ENCODE measurements around the gene GPLD1.

The GPLD1 gene

DNA sequence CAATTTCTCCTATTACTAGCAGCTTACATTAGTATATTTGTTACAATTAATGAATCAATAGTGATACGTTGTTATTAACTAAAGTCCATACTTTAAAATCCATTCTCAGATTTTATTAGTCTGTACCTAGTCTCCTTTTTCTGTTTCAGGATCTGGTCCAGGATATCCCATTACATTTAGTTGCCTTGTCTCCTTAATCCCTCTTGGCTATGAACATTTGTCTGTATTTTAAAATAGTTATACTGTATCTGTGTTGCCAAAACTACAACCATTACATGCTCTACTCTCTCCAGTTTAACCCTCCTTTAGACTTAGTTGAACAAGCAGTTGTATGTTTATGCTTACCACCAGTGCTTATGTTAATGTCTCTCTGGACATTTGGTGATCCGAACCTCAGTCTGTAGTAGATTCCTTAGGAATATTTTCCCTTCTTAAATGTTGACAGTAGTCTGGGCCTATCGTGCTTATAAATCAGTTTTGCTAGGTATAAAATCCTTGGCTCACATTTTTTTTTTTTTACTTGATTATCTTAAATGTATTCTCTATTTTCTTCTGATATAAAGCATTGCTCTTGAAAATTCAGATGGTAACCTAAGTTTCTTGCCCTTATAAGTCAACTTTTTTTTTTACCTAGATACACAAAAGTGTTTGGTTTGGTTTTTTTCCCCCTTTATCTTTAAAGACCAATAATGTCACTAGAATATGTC lies 17.6 kb upstream of the GPLD1 start:
- no peak for TF ChIP-seq CTCF (IDR thresholded peaks at IDR 0.05; ENCODE audit: extremely low read depth, missing control alignments)
- DNase-seq (ENCODE audit: low spot score): no peak

DNA sequence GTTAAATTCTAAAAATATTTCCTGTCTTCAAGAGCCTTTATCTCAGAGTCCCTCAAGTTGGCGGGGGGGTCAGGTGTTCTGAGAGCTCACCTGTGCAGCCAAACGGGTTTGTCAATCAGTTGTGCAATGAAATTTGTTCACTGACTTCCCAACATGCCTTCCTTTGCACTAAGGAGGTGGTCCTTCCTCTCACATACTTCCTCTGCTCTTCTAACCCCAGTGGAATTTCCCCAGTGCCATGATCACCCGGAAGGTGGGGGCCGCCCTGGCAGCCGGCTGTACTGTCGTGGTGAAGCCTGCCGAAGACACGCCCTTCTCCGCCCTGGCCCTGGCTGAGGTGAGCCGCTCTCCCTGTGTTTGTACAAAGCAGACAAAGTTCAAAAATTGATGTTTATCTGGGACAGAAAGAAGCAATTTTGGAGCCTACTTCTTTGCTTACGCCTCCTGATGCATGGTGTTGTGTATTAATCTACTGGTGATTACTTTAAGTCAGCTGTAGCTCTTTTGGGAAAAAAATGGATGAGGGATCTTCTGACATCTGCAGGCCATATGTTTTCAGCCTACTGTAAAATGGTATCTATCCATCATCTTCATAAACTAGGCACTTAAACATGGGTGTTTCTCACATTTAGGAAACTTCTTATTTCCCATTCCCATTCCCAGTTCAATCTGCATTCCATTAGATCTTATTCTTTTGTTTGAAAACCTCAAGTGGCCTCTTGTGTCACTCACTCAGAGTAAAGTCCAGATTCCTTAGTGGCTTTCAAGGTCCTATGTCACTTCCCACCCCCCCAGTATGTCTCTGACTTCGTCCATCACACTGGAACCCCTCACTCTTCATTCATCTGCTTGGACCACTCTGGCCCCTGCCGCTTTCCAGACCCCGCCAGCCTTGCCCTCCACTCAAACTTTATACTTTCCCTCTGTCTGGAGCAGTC lies 15.5 kb upstream of the GPLD1 start:
- TF ChIP-seq CTCF (IDR thresholded peaks at IDR 0.05; ENCODE audit: extremely low read depth, missing control alignments): no peak
- DNase-seq (ENCODE audit: low spot score): no peak

DNA sequence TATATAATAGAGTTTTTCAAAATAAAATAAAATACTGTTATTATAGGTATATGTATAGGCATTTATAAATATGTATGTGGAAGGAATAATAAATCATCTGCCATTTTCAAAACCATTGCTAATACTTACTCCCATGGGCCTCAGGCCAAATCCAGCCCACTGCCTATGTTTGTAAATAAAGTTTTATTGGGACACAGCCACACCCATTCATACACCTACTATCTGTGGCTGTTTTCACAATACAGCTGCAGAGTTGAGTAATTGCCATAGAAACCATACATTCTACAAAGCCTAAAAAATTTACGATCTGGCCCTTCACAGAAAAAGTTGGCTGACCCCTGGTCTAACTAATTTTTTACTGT lies 14.9 kb upstream of the GPLD1 start:
- no peak for DNase-seq (ENCODE audit: low spot score)
- no peak for TF ChIP-seq CTCF (IDR thresholded peaks at IDR 0.05; ENCODE audit: extremely low read depth, missing control alignments)

DNA sequence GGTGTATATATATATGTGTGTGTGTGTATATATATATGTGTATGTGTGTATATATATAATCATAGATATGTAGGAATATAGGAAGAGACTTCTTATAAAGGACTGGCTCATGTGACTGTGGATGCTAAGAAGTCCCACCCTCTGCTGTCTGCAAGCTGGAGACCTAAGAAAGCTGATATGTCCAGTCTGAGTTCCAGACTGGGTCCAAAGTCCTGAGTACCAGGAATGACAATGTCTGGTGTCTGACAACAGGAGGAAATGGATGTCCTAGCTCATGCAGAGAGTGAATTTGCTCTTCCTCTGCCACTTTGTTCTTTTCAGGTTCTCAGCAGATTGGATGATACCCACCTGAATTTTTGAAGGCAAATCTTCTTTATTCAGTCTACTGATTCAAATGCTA lies 12.5 kb upstream of the GPLD1 start:
- TF ChIP-seq CTCF (IDR thresholded peaks at IDR 0.05; ENCODE audit: extremely low read depth, missing control alignments): no peak
- DNase-seq (ENCODE audit: low spot score): no peak

DNA sequence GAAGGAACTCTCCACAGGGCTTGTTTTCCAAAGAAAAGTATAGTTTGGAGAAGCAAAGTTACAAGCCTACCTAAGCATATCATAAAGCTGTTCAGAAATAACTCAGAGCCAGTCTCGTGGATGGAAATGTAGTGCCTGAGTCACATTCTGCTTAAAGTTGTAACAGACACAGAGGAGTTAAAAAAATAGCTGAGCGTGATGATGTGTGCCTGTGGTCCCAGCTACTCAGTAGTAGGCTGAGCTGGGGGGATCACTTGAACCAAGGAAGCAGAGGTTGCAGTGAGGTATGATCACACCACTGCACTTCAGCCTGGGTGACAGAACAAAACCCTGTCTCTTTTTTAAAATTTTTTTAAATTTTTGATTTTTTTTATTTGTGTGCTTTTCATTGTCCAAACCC lies 12.0 kb upstream of the GPLD1 start:
- no peak for DNase-seq (ENCODE audit: low spot score)

GRCh38 chr6:24500683-24501082 lies 11.3 kb upstream of the GPLD1 start:
- TF ChIP-seq CTCF (IDR thresholded peaks at IDR 0.05; ENCODE audit: extremely low read depth, missing control alignments): no peak
- no peak for DNase-seq (ENCODE audit: low spot score)

More for the DNA sequence above, 12.0 kb upstream of the GPLD1 start:
- no peak for TF ChIP-seq CTCF (IDR thresholded peaks at IDR 0.05; ENCODE audit: extremely low read depth, missing control alignments)
